Fibroblast of skin of left biceps (primary cell): ENCODE data around the gene TALDO1.

Experiments used
- DNase-seq, 2 experiments: peaks; one replicate each; pipeline ENCODE4 v3.0.0-alpha.2; 2013; ENCODE audit warnings: low read depth in 2 of 2

The TALDO1 gene

DNA sequence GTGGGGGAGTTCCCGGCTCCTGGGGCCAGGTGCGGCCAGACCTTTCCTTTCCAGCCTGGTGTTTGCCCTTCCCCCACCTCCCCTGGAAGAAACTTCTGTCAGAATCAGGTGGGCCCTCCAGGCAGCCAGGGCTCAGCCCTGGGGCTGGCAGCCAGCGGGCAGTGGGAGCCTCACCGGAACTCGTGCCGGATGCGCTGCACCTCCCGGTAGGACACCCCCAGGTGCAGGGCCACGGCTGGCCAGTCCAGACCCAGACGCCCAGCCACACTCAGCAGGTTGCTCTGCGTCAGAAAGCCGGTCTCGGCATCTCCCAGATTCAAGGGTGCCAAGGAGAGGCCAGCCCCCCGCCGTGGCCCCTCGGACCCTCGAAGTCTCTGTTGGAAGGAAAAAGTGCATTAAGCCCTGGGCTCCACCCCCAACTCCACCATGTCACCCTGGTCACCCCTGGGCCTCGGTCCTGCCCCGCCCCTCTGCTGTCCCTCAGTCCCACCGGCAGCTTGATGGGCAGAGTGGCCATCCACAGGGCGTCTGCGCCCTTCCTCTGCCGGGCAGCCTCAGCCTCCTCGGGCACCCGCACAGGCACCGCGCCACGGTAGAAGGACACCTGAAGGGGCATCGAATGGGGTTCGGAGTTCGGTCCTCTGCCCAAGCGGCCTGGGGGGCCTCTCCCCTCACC, 52.5 kb downstream of the TALDO1 start:
- DNase-seq, result no peak

- DNase-seq, result no peak
These were observed 53.2 kb downstream of the TALDO1 start for GRCh38 chr11:800473-800872.

GRCh38 chr11:801097-801780, 54.0 kb downstream of the TALDO1 start:
- DNase-seq, result no peak

GRCh38 chr11:802018-802617, 54.9 kb downstream of the TALDO1 start:
- DNase-seq, result no peak

DNA sequence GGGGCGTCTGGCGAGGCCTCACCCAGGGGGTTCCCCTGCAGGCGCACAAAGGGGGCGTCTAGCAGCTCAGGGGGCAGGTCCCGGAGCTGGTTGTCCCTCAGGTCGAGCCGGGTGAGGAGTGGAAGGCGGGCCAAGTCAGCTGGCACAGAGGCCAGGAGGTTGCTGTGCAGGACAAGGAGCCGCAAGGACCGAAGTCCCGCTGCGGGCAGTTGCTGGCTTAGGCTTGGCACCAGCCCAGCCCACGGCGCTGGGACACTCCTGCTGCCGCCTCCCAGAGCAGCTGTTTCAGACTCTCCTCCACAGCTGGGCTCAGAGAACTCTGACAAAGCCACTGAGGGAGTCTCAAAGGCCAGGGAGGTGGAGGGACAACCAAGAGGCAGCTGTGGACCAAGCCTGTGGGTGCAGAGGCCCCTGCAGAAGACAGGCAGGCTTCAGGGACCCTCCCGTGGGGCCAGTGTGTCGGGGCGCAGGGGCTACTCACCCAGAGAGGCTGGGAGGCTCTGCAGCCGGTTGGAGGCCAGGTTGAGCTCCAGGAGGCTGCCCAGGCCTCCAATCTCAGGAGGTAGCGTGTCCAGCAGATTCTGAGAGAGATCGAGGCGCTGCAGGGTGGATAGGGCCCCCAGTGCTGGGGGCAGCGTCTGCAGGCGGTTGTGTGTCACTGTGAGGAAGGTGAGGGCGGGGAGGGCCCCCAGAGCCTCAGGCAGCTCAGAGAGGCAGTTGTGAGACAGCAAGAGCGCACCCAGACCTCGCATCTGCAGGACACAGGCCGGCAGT, 55.6 kb downstream of the TALDO1 start:
- DNase-seq, result no peak

DNA sequence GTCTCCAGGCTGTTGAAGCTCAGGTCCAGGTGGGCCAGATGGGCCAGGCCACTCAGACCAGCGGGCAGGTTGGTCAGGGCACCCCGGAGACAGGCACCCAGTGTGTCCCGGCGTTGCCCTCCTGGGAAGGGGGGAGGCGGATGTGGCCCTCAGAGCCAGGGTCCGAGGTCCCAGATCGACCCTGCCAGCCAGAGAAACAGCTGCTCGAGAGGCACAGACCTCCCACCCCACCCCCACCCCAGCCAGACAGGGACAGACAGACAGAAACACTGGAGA, 56.1 kb downstream of the TALDO1 start:
- no peak for DNase-seq

DNA sequence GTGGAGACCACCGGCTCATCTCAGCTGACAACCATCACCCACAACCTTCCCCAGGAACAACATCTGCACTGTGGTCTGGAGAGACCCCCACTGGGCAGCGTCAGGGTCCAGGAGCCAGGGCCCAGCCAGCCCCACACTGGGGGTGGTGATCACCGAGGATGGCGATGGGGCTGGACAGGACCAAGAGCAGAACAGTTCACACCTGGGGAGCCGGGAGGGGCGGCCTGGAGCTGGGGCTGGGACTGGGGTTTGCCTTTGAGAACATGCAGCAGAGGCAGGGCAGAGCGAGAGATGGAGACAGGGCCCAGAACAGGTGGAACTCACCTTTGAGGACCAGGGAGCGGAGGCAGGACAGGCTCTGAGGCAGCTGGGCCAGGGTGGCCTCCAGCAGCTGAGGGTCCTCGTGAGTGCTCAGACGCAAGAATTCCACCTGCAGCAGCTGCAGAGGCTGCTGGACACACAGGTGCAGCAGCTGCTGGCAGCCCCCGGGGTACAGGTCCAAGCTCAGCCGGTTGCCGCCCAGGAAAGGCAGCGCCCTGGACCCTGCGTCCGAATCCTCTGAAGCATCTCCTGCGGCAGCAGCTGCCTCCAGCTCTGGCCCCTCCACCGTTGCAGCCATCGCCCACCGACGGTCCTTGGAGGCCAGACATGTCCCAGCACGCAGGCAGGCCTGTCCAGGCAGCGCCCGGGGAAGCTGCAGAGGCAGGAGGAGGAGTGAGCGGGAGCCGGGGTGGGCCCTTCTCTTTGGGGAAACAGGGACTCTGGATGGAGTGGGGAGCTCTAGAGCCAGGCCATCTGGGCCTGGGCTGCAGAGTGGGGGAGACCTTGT, 56.7 kb downstream of the TALDO1 start:
- no peak for DNase-seq

DNA sequence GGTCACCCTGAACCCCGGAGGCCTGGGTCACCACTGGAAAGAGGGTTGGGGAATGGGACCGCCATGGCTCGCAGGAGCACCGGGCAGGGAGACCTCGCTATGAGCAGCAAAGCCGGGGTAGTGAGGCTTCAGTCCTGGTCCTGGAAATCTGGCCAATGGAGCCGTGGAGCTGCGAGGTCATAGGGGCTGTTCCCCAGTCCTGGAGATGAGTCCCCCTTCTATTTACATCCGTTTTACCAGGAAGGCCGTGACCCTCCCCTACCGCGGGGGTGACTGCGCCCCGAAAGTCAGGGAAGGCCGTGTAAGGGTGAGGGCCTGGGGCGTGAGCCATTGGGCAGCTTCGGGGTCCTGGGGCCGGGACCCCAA, 57.3 kb downstream of the TALDO1 start:
- DNase-seq, result no peak

- no peak for DNase-seq
These were observed 61.4 kb downstream of the TALDO1 start for GRCh38 chr11:808427-809286.

DNA sequence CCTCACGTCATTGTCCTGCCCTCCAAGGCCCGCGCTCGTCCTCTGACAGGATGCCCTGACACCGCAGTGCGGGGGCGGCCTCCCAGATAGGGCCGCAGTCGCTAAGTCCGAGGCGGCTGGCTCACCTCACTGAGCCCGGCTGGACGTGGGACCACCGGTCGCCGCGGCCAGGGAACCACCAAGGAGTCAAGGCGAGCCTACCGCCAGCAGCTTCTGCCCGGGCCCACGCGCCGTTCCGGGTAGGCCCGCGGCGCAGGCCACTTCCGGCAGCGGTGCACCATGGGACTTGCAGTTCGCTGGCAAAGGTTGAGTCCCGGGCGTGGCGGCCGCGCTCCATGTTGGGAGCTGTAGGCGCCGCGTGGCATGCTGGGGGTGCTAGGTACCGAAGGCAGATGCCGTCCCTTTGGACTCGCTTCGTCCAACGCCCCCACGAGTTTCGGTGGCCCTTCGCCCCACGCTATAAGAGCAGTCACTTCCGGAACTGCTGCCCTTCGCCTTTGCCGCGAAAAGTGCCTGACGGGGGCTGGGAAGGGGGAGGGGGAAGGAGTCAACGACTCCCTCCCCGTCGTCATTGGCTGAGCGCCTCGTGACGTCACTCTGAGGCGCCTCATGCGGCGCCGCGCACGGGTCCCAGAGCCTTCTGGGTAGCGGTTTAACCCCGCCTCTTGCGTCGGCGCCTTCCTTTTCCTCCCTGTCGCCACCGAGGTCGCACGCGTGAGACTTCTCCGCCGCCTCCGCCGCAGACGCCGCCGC, 62.2 kb downstream of the TALDO1 start, which contains the start of gene RPLP2:
Gene RPLP2 (plus strand): TSS at position 681 of the 753 bp plus-strand sequence. CDS start 268 bp downstream, outside the sequence.
- DNase-seq, result peak; percentile 90 to 92

GRCh38 chr11:810040-810567, 62.8 kb downstream of the TALDO1 start:
- DNase-seq, result no peak

GRCh38 chr11:811446-812245, 64.4 kb downstream of the TALDO1 start:
- DNase-seq, result no peak

GRCh38 chr11:812390-812789, 65.1 kb downstream of the TALDO1 start:
- no peak for DNase-seq

- DNase-seq, result no peak
These were observed 65.8 kb downstream of the TALDO1 start for GRCh38 chr11:813072-813455.

DNA sequence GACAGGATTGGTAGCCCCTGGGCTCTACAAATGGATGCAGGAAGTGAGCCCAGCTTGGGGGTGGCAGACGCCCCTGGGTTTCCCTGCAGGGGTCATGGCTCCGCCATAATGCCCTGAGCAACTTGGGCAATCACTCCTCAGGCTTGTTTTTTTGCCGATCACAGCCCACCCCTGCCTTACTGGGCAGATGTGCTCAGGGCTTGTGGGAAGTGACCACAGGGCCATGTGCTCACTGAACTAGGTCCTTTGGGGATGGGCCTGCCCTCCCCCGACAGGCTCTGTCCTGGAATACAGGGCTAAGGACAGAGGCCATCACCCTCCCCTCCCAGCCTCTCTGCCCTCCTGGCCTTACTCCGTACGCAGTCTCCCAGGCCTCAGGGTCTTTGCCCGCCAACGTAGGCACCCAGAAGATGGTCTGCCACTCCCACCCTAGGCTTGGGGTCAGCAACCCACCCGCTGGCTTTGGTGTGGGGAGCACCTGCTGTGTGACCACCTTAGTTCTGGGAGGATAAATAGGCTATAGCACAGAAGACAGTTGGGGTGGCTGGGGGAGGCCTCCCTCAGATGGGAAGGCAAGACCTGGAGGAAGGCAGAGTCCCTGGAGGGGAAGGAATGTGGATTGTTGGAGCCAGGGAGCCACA, 66.3 kb downstream of the TALDO1 start:
- DNase-seq, result no peak
